ENCODE measurements around the gene CLIP4.

The CLIP4 gene, protein sequence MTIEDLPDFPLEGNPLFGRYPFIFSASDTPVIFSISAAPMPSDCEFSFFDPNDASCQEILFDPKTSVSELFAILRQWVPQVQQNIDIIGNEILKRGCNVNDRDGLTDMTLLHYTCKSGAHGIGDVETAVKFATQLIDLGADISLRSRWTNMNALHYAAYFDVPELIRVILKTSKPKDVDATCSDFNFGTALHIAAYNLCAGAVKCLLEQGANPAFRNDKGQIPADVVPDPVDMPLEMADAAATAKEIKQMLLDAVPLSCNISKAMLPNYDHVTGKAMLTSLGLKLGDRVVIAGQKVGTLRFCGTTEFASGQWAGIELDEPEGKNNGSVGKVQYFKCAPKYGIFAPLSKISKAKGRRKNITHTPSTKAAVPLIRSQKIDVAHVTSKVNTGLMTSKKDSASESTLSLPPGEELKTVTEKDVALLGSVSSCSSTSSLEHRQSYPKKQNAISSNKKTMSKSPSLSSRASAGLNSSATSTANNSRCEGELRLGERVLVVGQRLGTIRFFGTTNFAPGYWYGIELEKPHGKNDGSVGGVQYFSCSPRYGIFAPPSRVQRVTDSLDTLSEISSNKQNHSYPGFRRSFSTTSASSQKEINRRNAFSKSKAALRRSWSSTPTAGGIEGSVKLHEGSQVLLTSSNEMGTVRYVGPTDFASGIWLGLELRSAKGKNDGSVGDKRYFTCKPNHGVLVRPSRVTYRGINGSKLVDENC

DNA sequence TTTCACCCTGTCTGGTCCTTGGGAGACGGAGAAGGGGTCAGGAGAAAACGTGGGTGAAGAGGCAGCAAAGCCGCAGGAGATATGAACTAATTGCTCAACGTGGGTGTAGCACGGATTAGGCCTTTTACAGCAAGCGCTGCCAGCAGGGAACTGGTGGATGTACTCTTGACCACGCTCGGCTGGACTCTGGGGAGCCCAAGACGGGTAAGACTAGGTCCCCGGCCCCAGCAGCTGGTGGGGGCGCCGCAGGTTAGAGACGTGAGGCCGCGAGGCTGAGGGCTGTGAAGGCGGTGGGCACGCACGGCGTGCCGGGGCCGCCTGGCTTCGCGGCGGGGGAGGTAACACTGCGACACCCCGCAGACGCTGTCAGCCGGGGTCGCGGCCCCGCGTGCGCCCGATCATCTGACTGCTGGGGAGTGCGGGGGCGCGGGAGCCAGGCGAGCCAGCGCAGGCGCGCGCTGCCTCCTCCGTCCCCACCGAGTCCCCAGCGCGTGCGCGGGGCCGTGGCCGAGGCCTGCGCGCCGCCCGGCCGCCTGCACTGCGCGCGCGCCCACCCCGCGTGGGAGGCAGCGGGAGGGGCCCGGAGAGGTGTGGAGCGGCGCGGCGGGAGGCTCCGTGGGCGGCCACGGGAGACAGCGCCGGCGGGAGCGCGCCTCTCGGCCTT lies at the start of gene CLIP4:
TSS of gene CLIP4 (plus strand) at position 470 of the 664 bp plus-strand sequence. CDS start 5,974 bp downstream, outside the sequence.
- peak; percentile 41 for DNase-seq
- in situ Hi-C loops (cut with MboI; ENCODE audit: low pct_unique_long_range_greater_than_20kb, low sequenced_read_pairs): no loop called here

DNA sequence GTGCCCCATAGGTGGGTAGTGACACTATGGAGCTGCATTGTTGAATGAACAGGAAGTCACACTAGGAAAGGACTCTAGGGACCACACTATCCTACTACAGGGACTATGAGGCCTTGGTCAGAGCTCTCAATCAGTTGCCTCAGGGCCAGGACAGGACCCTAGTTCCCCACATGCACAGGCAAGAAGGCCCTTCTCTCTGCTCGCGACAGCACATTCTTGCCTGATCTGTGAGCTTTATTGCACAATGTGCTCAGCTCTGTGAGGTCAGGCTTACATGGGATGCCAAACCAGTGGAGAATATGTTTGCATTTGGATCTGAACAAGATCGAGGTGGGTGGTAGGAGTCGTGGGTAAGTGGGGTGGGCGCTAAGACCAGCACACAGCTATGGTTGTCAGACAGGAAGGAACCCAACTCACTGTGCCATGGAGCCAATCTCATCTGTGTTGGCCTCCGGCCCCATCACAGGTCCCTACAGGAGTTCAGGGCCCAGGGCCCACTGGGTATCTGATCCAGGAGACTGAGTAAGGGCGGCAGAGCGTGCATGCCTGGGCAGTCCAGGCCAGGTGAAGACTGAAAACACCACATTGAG lies 48.8 kb upstream of the CLIP4 start:
- no peak for DNase-seq
- in situ Hi-C loops (cut with MboI; ENCODE audit: low pct_unique_long_range_greater_than_20kb, low sequenced_read_pairs): no loop called here

DNA sequence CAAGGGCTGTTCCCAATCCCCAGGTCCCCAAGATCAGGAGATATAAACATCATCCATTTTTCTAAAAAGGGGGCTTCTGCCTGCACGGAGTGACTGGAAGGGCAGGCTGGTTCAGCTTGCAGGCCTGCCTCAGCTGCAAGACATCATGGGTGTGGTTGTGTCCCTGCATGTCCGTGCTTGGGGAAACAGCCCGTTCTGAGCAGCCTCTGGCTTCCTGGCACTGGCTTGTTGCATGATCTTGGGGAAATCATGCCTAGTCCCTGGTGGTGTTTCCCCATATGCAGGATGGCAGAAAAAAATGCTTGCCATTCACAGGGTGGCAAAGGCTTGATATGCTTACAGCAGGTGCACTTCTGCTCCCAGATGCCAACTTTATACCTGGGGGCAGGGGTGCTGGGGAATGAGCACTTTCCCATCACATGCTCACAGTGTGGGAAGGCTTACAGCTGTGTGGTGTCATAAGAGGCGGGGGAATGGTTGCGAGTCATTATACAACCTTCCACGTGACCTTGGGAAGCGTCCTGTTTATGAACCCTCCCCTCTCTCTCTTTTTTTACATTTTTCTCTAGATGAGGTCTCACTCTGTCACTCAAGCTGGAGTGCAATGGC lies 48.1 kb upstream of the CLIP4 start:
- in situ Hi-C loops (cut with MboI; ENCODE audit: low pct_unique_long_range_greater_than_20kb, low sequenced_read_pairs): no loop called here
- DNase-seq: no peak

DNA sequence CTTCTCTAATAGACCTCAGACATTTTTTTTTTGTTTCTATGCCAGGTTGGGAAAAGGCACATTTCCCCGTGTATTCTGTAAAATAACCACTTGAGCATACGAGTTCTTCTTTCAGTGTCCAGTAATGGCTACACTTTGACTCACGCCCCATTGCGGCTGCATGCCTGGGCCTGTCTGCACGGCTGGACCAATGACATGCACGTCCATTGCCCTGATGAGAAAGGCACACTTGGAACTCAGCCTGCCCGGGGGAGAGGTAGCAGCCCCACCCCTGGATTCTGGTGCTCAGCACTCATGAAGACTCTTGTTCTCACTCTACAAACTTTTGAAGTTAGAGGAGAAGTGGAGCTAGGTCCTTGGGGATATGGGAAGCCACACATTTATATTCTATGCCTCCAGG lies 46.7 kb upstream of the CLIP4 start:
- in situ Hi-C loops (cut with MboI; ENCODE audit: low pct_unique_long_range_greater_than_20kb, low sequenced_read_pairs): no loop called here
- DNase-seq: no peak

DNA sequence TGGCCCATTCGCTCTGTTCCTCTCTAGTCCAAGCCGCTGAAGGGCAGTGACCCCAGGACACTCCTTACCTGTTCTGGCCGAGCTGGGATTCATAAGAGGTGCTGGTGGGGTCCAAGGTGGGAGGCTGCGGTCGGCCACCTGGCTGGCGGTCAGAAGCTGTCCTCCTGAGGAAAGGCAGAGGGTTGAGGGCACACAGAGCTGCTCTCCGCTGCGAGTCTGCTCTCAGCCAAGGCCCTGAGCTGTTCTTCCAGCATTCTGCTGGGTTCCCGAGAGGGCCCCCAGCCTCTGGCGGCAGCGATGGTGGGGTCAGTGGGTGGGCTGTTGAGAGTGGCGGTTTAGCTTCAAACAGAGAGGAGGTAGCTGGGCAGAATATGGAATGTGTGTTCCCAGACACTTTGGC lies 44.7 kb upstream of the CLIP4 start:
- DNase-seq: no peak
- in situ Hi-C loops (cut with MboI; ENCODE audit: low pct_unique_long_range_greater_than_20kb, low sequenced_read_pairs): no loop called here

DNA sequence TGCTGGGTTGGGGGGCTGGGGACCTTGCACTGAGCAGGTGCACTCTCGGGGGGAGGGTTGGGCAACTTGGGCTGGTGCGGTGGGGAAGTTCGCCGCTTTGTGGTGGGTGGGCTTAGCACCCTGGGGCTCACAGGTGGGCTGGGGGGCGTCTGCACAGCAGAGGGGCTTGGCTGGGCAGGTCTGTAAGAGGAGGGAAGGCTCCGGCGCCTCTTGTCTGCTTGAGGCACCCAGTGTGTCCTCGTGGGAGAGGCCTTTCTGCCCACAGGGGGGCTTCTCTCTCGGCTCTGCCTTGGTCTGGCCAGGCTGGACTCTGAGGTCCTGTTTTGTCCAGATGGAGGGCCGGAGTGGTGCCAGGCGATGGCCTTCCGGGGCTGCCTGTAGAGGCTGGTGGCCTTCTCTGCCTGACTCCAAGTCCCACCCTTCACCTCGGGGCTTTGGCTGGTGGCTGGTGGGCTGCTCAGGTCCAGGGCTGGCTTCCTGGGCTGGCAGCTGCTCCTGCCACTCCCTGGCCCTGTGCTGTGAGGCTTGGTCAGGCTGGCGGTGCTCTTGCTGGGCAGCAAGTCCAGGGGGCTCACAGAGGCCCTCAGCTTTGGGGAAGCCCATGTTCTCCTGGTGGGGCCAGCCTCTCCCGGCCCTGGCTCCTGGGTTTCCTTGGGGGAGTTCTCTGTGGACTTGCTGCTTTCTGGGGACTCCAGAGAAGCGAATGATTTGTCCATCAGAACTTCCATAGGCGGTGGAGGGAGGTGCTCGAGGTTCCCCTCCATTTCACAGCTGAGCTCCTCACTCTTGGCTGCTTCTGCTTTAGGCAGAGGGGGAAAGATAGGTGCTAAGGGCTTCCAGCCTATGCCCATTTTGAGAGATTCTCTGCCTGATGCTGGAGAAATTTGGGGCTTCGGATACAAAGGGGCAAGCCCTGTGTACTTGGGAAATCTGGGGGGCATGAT lies 43.9 kb upstream of the CLIP4 start:
- in situ Hi-C loops (cut with MboI; ENCODE audit: low pct_unique_long_range_greater_than_20kb, low sequenced_read_pairs): no loop called here
- no peak for DNase-seq

DNA sequence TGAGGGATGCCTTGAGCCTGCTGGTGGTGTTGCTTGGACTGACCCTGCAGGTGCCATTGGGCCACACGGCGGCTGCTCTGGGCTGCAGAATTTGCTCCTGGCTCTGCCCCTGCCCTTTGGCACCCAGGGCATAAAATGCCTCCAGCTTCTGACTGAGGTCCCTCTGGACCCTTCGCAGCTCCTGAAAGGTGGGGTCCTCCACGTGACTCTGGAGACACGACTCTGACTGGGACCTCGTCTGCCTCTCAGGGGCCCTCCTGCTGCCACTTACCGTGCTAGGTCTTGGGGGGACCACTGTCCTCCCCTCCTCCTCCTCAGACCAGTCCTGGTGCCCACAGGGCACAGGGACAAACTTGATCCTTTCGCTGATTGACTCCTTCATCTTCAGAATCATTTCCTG lies 43.0 kb upstream of the CLIP4 start:
- in situ Hi-C loops (cut with MboI; ENCODE audit: low pct_unique_long_range_greater_than_20kb, low sequenced_read_pairs): no loop called here
- DNase-seq: no peak

DNA sequence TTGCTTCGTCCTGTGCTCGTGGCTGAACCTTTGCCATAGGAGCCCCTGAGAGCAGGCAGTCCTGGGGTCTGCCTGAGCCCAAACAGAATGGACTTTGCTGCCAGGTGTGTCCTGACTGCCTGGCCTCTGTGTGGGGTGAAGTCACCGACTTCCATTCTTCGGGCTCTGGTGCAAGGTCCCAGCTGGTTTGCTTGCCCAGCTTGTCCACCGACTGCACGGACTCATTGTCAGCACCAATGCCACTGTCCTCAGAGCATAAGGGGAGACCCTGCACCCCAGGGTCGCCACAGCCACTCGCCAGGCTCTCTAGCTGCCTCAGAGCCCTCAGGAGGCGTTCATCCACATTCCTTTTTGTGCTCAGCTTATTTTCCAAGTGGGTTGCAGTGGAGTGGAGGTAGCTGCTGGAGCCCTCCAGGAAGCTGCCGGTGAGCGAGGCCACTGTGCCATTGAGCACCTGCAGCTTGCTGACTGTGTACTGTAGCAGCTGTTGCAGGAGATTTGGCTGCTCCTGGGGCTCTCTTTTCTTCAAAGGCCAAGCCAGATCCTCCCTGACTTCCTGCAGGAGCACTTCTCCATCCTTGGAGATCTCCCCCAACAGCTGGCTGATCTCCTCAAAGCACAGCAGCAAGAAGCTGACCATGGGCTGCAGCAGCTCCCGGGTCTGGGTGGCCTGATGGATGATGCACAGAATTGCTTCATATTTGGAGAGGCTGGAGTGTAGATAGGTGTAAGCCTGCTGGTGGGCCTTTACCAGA lies 42.1 kb upstream of the CLIP4 start:
- DNase-seq: no peak
- in situ Hi-C loops (cut with MboI; ENCODE audit: low pct_unique_long_range_greater_than_20kb, low sequenced_read_pairs): no loop called here

DNA sequence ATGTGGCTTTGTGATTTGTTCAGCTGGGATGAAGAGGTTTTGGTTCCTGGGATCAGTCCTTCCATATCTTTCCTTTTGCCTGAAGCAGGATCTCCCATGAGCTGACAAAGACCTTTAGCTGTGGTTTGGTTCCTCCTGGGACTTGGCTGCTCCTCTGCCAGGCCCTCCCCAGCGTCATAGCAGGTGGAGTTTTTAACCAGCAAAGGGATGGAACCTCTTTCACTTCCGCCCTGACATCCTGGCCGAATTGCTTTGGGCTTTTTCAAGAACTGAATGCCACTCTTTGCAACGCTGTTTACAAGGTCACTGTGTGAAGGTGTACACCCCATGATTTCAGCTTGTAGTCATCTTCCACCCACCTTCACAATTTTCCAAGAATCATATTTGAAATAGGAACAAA lies 41.3 kb upstream of the CLIP4 start:
- in situ Hi-C loops (cut with MboI; ENCODE audit: low pct_unique_long_range_greater_than_20kb, low sequenced_read_pairs): no loop called here
- DNase-seq: no peak

DNA sequence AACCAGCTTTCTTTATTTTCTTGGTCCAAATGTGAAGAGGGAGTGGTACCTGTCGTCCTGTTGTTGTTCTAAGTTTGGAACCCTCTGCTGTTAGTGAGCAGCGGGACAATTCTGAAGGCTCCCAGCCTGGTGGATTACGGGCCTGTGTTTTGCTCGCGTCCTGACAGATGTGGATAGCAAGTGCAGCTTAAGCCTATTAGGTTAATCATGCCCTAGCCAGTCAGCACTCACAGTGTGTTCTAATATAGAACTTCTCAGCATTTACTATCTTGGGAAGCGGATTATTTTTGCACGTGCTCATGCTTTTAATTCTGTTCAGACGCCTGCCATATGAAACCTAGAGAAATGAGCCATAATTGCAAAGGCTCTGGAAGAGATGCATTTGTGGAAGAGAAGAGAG lies 40.8 kb upstream of the CLIP4 start, which contains the start of gene PCARE:
TSS of gene PCARE (minus strand) at position 113 of the 400 bp plus-strand sequence. CDS start 262 bp downstream, outside the sequence.
- in situ Hi-C loops (cut with MboI; ENCODE audit: low pct_unique_long_range_greater_than_20kb, low sequenced_read_pairs): no loop called here
- DNase-seq: no peak

DNA sequence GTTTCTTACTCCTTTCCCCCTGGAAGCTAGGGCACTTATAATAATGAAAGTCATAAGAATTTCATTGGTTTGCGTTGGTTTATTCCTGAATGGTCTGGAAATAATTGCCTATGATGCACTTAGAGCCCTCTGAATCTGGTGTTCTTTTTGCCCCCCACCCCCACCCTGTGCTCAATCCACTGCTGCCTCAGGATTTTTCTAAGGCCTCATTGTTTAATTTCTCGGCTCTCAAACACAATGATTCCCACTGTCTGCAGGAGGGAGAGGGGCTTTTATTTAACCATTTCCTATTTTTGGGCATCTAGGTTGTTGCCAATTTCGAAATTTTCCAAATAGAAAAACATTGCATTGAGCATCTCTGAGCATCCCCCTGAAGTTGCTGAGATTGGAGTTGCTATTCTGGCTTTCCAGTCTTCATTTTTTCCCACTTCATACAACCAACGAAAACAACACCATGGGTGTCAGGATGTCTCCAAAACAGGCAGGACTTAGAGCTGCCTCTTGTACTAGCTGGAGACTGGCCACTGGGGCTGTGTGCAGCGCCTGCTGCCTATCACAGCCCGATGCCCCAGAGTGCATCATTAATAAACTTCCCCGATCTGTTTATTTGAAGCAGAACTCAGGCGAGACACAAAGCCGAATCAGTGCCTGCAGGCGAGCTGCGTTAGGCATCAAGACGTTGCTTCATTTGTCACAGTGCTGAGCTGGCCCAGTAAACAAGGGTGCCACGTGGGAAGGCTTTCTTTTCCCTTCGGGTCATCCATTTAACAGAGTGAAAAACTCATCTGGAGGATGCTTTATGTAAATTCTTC lies 39.1 kb upstream of the CLIP4 start:
- DNase-seq: no peak
- in situ Hi-C loops (cut with MboI; ENCODE audit: low pct_unique_long_range_greater_than_20kb, low sequenced_read_pairs): no loop called here

DNA sequence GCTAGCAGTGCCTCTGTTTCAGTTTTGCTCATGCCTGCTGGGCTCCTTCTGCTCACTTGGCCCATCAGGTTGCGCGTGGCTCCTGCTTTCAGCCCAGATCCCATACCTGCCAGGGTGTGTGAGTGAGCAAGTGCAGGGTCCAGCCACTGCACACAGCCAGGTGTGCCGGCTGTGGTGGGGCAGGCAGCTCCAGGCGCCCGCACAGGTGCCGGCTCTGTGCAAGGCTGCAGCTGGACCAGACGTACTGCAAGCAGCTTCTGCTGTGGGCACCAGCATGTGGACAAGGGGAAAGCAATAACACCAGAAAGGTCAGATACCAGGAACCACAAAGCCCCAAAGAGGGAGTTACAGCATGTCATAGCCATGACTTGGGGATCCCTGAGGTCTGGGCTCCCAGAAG lies 35.3 kb upstream of the CLIP4 start:
- no peak for DNase-seq
- in situ Hi-C loops (cut with MboI; ENCODE audit: low pct_unique_long_range_greater_than_20kb, low sequenced_read_pairs): no loop called here

DNA sequence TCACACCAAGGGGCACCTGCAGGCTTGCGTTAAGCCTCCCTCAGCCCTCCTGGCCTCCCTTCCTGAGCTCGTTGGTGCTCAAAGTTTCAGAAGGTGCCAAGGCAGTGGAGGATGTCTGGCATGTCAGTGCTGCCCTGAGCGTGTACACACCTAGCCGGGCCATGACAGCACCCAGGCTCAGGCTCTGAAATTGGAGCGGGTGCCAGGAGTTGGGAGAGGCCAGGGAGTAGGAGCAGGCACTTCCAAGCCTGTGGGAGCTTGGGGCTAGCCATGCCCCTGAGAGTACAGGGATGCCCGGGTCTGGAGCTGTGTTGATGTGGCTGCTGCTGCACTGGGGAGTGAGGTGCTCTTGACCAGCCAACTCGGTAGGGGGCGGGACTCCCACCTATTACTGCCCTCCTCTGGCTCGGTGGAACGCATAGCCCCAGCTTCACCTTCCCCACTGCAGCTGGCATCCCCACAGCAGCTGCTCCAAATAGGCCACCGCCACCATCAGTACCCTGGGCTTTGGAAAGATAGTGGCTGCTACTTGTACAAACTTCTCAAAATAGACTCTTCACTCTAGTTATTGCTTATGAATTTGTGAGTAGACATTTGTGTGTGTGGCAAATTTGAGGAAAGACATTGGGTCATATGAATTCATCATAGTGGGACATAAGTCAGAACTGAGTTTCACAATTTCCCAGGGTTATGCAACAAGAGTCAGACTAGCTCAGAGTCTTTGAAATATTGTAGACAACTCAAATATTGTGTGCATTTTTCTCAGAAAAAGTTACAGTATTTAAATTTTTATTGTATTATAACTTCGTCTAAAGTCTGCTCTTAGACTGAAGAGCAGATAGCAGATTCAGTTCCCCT lies 34.1 kb upstream of the CLIP4 start:
- in situ Hi-C loops (cut with MboI; ENCODE audit: low pct_unique_long_range_greater_than_20kb, low sequenced_read_pairs): no loop called here
- no peak for DNase-seq

DNA sequence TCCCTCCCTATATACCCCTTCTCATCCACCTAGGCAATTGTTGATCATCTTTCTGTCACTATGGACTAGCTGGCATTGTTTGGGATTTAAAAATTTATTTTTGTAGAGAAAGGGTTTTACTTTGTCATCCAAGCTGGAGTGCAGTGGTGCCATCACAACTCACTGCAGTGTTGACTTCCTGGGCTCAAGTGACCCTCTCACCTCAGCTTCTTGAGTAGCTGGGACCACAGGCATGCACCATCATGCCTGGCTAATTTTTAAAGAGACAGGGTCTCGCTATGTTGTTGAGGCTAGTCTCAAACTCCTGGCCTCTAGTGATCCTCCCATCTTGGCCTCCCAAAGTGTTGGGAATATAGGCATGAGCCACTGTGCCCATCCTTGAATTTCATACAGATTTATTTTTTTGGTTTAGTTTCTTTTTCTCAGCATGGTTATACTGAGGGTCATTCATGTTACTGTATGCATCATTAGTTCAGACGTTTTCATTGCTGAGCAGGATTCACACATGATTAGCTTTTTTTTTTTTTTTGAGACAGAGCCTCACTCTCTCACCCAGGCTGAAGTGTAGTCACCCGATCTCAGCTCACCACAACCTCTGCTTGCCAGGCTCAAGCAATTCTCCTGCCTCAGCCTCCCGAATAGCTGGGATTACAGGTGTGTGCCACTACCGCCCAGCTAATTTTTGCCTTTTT lies 32.3 kb upstream of the CLIP4 start:
- in situ Hi-C loops (cut with MboI; ENCODE audit: low pct_unique_long_range_greater_than_20kb, low sequenced_read_pairs): no loop called here

DNA sequence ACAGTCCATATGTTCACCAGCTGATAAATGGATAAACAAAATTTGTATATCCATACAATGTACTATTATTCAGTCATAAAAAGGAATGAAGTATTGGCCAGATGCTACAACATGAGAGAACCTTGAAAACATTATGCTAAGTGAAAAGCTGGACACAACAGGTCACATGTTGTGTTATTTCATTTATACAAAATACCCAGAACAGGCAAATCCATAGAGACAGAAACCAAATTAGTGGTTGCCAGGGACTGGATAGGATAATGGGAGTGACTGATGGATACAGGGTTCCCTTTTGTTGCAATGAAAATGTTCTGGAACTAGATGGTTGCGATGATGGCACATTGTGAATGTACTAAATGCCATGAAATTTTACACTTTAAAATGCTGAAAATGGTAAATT lies 30.7 kb upstream of the CLIP4 start:
- in situ Hi-C loops (cut with MboI; ENCODE audit: low pct_unique_long_range_greater_than_20kb, low sequenced_read_pairs): no loop called here
- no peak for DNase-seq

More for the DNA sequence above, 32.3 kb upstream of the CLIP4 start:
- DNase-seq: no peak
